HCT116 (cell line): ENCODE measurements around the gene CS.

Experiments used
- EZH2 ChIP-seq: fragments of 200-600 bp; sonication (generic); IDR thresholded peaks from 2 replicates; pipeline ENCODE4 v1.6.1; 2017; ENCODE audit warnings: antibody characterized with exemption, mixed run types
- EZH2phosphoT487 ChIP-seq: fragments of 200-600 bp; IDR thresholded peaks from 2 replicates; pipeline ENCODE4 v1.6.1; 2018; ENCODE audit warnings: antibody characterized with exemption, borderline replicate concordance
- JUND ChIP-seq: IDR thresholded peaks from 2 replicates; pipeline ENCODE4 v1.6.1; 2012
- POLR2A ChIP-seq: IDR thresholded peaks from 2 replicates; pipeline ENCODE4 v1.7.0; 2011; ENCODE audit warnings: borderline replicate concordance; ENCODE audit not compliant: insufficient read depth, insufficient read length; ENCODE audit errors: extremely low read depth
- POLR2AphosphoS5 ChIP-seq: IDR thresholded peaks from 2 replicates; pipeline ENCODE4 v1.6.1; 2011; ENCODE audit warnings: mild to moderate bottlenecking, low read depth, low read length, moderate library complexity
- RAD21 ChIP-seq: IDR thresholded peaks from 2 replicates; pipeline ENCODE4 v1.6.1; 2012; ENCODE audit warnings: low read depth, mild to moderate bottlenecking
- SIN3A ChIP-seq: IDR thresholded peaks from 2 replicates; pipeline ENCODE4 v1.6.1; 2012; ENCODE audit warnings: low read depth
- YY1 ChIP-seq: IDR thresholded peaks from 2 replicates; pipeline ENCODE4 v1.6.1; 2011; ENCODE audit warnings: low read length, low read depth, moderate library complexity, mild to moderate bottlenecking; ENCODE audit not compliant: insufficient replicate concordance; ENCODE audit errors: extremely low read depth
- ZFX ChIP-seq: fragments of 450-650 bp; IDR thresholded peaks from 2 replicates; pipeline ENCODE4 v1.6.1; 2017
- TF ChIP-seq, protein P1 (sequence below), 3 experiments: fragments of 200-600 bp in 1 of 3; sonication (generic) in 1 of 3; IDR thresholded peaks in 2 of 3; conservative IDR thresholded peaks in 1 of 3; 2 replicates each; pipeline ENCODE4 v1.5.1; 2012 to 2017; ENCODE audit warnings: low read depth in 2 of 3, low read length in 2 of 3, antibody characterized with exemption in 1 of 3, borderline replicate concordance in 1 of 3, control low read depth in 1 of 3, mild to moderate bottlenecking in 1 of 3, mixed read lengths in 1 of 3, mixed run types in 1 of 3, moderate library complexity in 1 of 3; ENCODE audit not compliant: insufficient read depth in 1 of 3

DNA sequence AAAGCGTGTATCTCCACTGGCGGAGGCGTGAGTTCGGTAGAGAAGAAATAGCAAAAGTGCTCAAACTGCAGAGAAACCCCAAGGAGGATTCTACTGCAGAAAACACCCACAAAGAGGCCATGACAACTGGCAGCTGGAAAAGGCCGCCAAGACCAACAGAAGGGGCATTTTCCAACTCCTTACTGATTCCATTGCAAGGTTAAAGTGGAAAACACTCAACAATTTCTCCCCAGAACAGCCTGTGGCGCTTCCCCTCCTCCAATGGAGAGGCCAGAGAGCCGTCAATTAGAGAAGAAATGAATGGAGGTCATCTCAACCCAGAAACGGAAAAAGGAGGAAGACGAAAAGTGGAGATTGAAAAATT lies 41.3 kb downstream of the CS start:
- no peak for TF ChIP-seq POLR2A
- no peak for TF ChIP-seq YY1
- TF ChIP-seq, protein P1, sequence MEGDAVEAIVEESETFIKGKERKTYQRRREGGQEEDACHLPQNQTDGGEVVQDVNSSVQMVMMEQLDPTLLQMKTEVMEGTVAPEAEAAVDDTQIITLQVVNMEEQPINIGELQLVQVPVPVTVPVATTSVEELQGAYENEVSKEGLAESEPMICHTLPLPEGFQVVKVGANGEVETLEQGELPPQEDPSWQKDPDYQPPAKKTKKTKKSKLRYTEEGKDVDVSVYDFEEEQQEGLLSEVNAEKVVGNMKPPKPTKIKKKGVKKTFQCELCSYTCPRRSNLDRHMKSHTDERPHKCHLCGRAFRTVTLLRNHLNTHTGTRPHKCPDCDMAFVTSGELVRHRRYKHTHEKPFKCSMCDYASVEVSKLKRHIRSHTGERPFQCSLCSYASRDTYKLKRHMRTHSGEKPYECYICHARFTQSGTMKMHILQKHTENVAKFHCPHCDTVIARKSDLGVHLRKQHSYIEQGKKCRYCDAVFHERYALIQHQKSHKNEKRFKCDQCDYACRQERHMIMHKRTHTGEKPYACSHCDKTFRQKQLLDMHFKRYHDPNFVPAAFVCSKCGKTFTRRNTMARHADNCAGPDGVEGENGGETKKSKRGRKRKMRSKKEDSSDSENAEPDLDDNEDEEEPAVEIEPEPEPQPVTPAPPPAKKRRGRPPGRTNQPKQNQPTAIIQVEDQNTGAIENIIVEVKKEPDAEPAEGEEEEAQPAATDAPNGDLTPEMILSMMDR (IDR thresholded peaks at IDR 0.05 in 2 of 3, conservative IDR thresholded peaks at IDR 0.05 in 1 of 3; ENCODE audit: borderline replicate concordance in 1 of 3, insufficient read depth in 1 of 3, low read depth in 2 of 3, low read length in 2 of 3): no peak
- no peak for TF ChIP-seq POLR2AphosphoS5
- no peak for TF ChIP-seq SIN3A
- no peak for TF ChIP-seq JUND
- no peak for TF ChIP-seq EZH2phosphoT487
- TF ChIP-seq RAD21: no peak
- no peak for TF ChIP-seq EZH2
- TF ChIP-seq ZFX: no peak
